Measurements from ENCODE around the gene ZDHHC19.
A peak's percentile ranks its signal among the peaks of the same experiment; 100 is the strongest.

Gene ZDHHC19

GRCh38 chr3:196222876-196223595 lies 11.8 kb upstream of the ZDHHC19 start:
- no peak for DNase-seq (ENCODE audit: low read depth)
- no peak overlapping the region for H3K4me3 ChIP-seq (ENCODE audit: low read depth, low read length)
- TF ChIP-seq CTCF (IDR thresholded peaks at IDR 0.05; ENCODE audit: low read depth, low read length, missing control alignments) = no peak

GRCh38 chr3:196220991-196221390 lies 9.8 kb upstream of the ZDHHC19 start:
- DNase-seq (ENCODE audit: low read depth) = no peak
- no peak for TF ChIP-seq CTCF (IDR thresholded peaks at IDR 0.05; ENCODE audit: low read depth, low read length, missing control alignments)
- no peak overlapping the region for H3K4me3 ChIP-seq (ENCODE audit: low read depth, low read length)

GRCh38 chr3:196220587-196220986 lies 9.4 kb upstream of the ZDHHC19 start:
- no peak for DNase-seq (ENCODE audit: low read depth)
- H3K4me3 ChIP-seq (ENCODE audit: low read depth, low read length) = no peak overlapping the region
- no peak for TF ChIP-seq CTCF (IDR thresholded peaks at IDR 0.05; ENCODE audit: low read depth, low read length, missing control alignments)

- H3K4me3 ChIP-seq (ENCODE audit: low read depth, low read length) = no peak overlapping the region
- no peak for TF ChIP-seq CTCF (IDR thresholded peaks at IDR 0.05; ENCODE audit: low read depth, low read length, missing control alignments)
- DNase-seq (ENCODE audit: low read depth) = no peak
Measured at GRCh38 chr3:196219970-196220311, 8.7 kb upstream of the ZDHHC19 start.

GRCh38 chr3:196219194-196219969 lies 8.2 kb upstream of the ZDHHC19 start:
- TF ChIP-seq CTCF (IDR thresholded peaks at IDR 0.05; ENCODE audit: low read depth, low read length, missing control alignments) = no peak
- no peak for DNase-seq (ENCODE audit: low read depth)
- peak overlapping the region; percentile 44 for H3K4me3 ChIP-seq (ENCODE audit: low read depth, low read length)

GRCh38 chr3:196218155-196218712 lies 7.0 kb upstream of the ZDHHC19 start:
- no peak overlapping the region for H3K4me3 ChIP-seq (ENCODE audit: low read depth, low read length)
- no peak for TF ChIP-seq CTCF (IDR thresholded peaks at IDR 0.05; ENCODE audit: low read depth, low read length, missing control alignments)
- no peak for DNase-seq (ENCODE audit: low read depth)
